Measurements from ENCODE around the gene ADNP2.

The ADNP2 gene

DNA sequence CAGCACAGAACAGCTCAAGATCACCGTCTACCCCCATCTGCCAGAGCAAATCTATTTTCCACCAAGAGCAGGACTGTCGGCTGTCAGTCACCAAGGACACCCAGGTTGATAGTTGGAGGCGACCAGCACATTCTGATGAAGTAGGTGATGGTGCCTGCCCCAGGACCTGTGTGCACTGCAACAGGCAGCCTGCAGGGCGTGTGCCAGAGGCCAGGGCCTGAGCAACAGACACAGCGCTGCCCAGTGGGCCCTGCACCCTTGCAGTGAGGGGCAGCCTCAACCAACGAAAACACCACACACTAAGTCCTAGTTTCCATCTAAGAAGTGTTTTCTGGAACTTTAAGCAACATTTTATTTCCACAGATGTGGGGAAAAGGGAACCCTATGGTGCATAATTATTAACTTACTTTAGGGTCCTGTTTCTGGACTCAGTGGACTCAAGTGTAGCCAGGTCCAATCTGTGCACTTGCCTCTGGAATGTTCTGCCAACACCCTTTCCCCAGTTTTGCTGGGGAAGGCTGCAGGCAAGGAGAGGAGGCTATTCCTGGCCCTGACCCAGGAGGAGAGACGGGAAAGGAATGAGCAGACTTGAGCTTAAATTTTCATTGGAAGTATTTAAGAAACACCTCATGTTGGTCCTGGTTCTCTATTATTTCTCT lies 61.5 kb downstream of the ADNP2 start:
- no peak for DNase-seq (ENCODE audit: low read depth in 2 of 2)

- peak in 1 of 2 donors; percentile 38 for DNase-seq (ENCODE audit: low read depth in 2 of 2)
Measured at GRCh38 chr18:80171054-80171872, 62.2 kb downstream of the ADNP2 start.

DNA sequence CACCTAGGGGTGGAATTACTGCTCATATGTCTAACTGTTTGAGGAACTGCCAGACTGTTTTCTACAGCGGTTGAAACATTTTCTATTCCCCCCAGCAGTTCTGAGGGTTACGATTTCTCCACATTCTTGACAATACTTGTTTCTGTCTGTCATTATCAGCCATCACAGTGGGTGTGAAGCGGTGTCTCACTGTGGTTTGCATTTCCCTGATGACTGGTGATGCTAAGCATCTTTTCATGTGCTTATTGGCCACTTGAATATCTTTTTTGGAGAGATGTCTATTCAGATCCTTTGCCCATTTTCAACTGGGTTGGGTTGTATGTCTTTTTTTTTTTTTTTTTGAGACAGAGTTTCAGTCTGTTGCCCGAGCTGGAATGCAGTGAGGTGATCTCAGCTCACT lies 63.0 kb downstream of the ADNP2 start:
- no peak for DNase-seq (ENCODE audit: low read depth in 2 of 2)

GRCh38 chr18:80173060-80173459 lies 64.0 kb downstream of the ADNP2 start:
- DNase-seq (ENCODE audit: low read depth in 2 of 2) = no peak

- DNase-seq (ENCODE audit: low read depth in 2 of 2) = peak; percentile 35 to 47
Measured at GRCh38 chr18:80175451-80176204, 66.6 kb downstream of the ADNP2 start.

GRCh38 chr18:80176334-80177073 lies 67.4 kb downstream of the ADNP2 start:
- DNase-seq (ENCODE audit: low read depth in 2 of 2) = no peak

GRCh38 chr18:80177128-80177527 lies 68.1 kb downstream of the ADNP2 start:
- no peak for DNase-seq (ENCODE audit: low read depth in 2 of 2)

- no peak for DNase-seq (ENCODE audit: low read depth in 2 of 2)
Measured at GRCh38 chr18:80178935-80179818, 70.1 kb downstream of the ADNP2 start.

GRCh38 chr18:80179857-80180558 lies 70.9 kb downstream of the ADNP2 start:
- no peak for DNase-seq (ENCODE audit: low read depth in 2 of 2)

GRCh38 chr18:80180778-80181564 lies 71.9 kb downstream of the ADNP2 start:
- DNase-seq (ENCODE audit: low read depth in 2 of 2) = no peak

GRCh38 chr18:80181642-80182461 lies 72.8 kb downstream of the ADNP2 start:
- DNase-seq (ENCODE audit: low read depth in 2 of 2) = no peak

DNA sequence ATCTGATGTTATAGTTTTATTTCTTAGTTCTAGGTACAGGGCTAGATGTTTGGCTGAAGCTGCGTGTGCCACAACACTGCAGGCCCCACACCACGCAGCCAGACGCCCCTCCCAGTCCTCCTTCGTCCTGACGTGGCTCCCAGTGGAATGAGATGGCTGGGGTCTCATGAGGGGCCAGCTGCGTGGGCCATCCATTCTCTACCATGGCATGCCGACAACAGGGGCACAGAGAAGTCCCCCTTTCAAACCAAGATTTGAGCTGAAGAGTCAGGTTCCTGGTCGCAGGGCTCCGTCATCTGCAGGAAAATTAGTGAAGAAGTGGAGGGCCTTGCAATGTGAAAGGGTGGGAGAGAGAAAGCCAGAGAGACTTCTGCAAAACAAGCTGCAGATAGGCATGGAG lies 73.8 kb downstream of the ADNP2 start:
- no peak for DNase-seq (ENCODE audit: low read depth in 2 of 2)

GRCh38 chr18:80183273-80184050 lies 74.4 kb downstream of the ADNP2 start:
- no peak for DNase-seq (ENCODE audit: low read depth in 2 of 2)

- DNase-seq (ENCODE audit: low read depth in 2 of 2) = no peak
Measured at GRCh38 chr18:80184243-80184772, 75.2 kb downstream of the ADNP2 start.

DNA sequence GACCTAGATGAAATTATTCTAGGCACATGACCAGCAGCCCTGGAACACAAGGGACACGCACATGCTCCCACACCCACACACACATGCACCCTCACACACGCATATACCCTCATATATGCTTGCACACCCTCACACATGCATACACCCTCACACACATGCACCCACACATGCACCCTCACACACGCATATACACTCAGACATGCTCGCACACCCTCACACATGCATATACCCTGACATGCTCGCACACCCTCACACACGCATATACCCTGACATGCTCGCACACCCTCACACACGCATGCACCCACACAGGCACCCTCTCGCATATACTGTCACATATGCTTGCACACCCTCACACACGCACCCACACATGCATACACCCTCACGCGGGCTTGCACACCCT lies 76.5 kb downstream of the ADNP2 start:
- DNase-seq (ENCODE audit: low read depth in 2 of 2) = no peak

GRCh38 chr18:80187956-80188642 lies 79.0 kb downstream of the ADNP2 start:
- DNase-seq (ENCODE audit: low read depth in 2 of 2) = no peak
